PFSK-1 (cell line): Measurements from ENCODE around the gene PTGDR2.

Experiments used
- POLR2AphosphoS5 ChIP-seq: IDR thresholded peaks from 2 replicates; pipeline ENCODE4 v1.6.1; 2012; ENCODE audit warnings: low read depth, mild to moderate bottlenecking, control low read depth, low read length, moderate library complexity
- SIN3A ChIP-seq: IDR thresholded peaks from 2 replicates; pipeline ENCODE4 v1.6.1; 2012; ENCODE audit warnings: mild to moderate bottlenecking, low read length, moderate library complexity, borderline replicate concordance; ENCODE audit not compliant: insufficient read depth
- TF ChIP-seq, protein P1 (sequence below), 2 experiments: IDR thresholded peaks; 2 replicates each; pipeline versions ENCODE4 v1.6.1 to v1.8.0; 2011 to 2012; ENCODE audit warnings: low read depth in 2 of 2, low read length in 2 of 2, control low read depth in 1 of 2, inconsistent platforms in 1 of 2, mild to moderate bottlenecking in 1 of 2, moderate library complexity in 1 of 2; ENCODE audit not compliant: insufficient read depth in 1 of 2

DNA sequence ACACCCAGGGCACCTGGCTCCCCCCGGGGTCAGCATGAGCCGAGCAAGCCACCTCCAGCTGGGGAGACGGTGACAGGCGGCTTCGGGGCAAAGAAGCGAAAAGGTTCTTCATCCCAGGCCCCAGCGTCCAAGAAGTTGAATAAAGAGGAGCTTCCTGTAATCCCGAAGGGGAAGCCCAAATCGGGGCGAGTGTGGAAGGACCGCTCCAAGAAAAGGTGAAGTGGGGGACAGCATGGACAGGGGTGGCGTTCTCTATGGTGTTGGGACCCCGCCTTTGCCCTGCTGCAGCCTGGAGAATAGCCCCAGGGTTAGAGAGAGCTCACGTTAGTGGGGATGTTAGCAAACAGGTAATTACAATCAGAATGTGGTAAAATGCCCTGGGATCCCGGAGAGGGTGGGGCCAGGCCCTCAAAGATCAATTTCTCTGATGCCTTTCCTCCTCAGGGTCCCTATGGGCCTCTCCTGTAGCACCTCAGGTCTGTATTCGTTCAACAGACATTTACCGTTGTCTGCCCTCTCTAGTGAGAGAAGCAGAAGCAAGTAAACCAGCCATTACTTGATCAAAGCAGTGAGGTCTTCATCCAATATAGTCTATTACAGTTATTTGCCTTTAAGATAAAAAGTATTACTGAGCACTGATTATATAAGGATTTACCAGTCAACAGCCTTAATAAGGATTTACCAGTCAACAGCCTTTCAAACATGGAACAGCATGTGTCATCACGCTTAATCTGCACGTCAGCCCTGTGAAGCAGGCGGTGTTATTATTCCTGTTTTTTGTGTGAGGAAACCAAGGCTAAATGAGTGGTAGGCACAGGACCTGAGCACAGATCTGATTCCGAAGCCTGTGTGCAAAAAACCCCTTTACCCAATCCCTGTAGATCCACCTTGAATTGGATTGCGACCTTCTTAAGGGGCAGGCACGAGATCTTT is 12.8 kb downstream of the PTGDR2 start:
- TF ChIP-seq SIN3A (no peak), POLR2AphosphoS5 (no peak)
- TF ChIP-seq, protein P1, sequence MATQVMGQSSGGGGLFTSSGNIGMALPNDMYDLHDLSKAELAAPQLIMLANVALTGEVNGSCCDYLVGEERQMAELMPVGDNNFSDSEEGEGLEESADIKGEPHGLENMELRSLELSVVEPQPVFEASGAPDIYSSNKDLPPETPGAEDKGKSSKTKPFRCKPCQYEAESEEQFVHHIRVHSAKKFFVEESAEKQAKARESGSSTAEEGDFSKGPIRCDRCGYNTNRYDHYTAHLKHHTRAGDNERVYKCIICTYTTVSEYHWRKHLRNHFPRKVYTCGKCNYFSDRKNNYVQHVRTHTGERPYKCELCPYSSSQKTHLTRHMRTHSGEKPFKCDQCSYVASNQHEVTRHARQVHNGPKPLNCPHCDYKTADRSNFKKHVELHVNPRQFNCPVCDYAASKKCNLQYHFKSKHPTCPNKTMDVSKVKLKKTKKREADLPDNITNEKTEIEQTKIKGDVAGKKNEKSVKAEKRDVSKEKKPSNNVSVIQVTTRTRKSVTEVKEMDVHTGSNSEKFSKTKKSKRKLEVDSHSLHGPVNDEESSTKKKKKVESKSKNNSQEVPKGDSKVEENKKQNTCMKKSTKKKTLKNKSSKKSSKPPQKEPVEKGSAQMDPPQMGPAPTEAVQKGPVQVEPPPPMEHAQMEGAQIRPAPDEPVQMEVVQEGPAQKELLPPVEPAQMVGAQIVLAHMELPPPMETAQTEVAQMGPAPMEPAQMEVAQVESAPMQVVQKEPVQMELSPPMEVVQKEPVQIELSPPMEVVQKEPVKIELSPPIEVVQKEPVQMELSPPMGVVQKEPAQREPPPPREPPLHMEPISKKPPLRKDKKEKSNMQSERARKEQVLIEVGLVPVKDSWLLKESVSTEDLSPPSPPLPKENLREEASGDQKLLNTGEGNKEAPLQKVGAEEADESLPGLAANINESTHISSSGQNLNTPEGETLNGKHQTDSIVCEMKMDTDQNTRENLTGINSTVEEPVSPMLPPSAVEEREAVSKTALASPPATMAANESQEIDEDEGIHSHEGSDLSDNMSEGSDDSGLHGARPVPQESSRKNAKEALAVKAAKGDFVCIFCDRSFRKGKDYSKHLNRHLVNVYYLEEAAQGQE (IDR thresholded peaks at IDR 0.05; ENCODE audit: insufficient read depth in 1 of 2, low read depth in 2 of 2, low read length in 2 of 2) = no peak
